GM23338 (cell line): ENCODE data around the gene AGFG1. TPM values are rescaled to one million over a fixed set of nuclear protein-coding genes. Genes with fewer than 3 reads are reported as not detected.

Source experiments
- ATAC-seq: fragments of 200-7000 bp; cut with Tn5 transposase; 3 replicates; pipeline ENCODE4 v1.9.1; 2020
- DNase-seq: peaks from one replicate; pipeline ENCODE4 v3.0.0-alpha.2; 2015; ENCODE audit warnings: low spot score
- H2AFZ ChIP-seq: fragments of 200-600 bp; sonication (generic); 2 replicates; pipeline ENCODE4 v1.8.0; 2016; ENCODE audit warnings: antibody characterized with exemption, mild to moderate bottlenecking, moderate library complexity
- H3F3A ChIP-seq: fragments of 200-600 bp; sonication (generic); replicated peaks from 2 replicates; pipeline ENCODE4 v1.8.0; 2017; ENCODE audit warnings: antibody characterized with exemption, mixed run types, low read depth
- H3K27ac ChIP-seq: fragments of 200-600 bp; sonication (generic); 2 replicates; pipeline ENCODE4 v1.6.1; 2016; ENCODE audit warnings: low read depth
- H3K27me3 ChIP-seq: fragments of 200-600 bp; sonication (generic); 2 replicates; pipeline ENCODE4 v1.8.0; 2016; ENCODE audit warnings: mild to moderate bottlenecking, mixed run types, moderate library complexity; ENCODE audit not compliant: insufficient read depth
- H3K36me3 ChIP-seq: fragments of 200-600 bp; sonication (generic); 2 replicates; pipeline ENCODE4 v1.8.0; 2016; ENCODE audit warnings: mild to moderate bottlenecking; ENCODE audit not compliant: insufficient read depth
- H3K4me1 ChIP-seq: fragments of 200-600 bp; sonication (generic); 2 replicates; pipeline ENCODE4 v1.8.0; 2016; ENCODE audit warnings: mild to moderate bottlenecking, moderate library complexity; ENCODE audit not compliant: insufficient read depth
- H3K4me2 ChIP-seq: fragments of 200-600 bp; sonication (generic); 2 replicates; pipeline ENCODE4 v1.7.1; 2017; ENCODE audit warnings: mixed run types
- H3K4me3 ChIP-seq: fragments of 200-600 bp; sonication (generic); 2 replicates; pipeline ENCODE4 v1.6.1; 2016; ENCODE audit warnings: mixed run types
- H3K79me2 ChIP-seq: fragments of 200-600 bp; sonication (generic); replicated peaks from 2 replicates; pipeline ENCODE4 v1.8.0; 2017; ENCODE audit warnings: mild to moderate bottlenecking; ENCODE audit not compliant: insufficient read depth
- H3K9me2 ChIP-seq: fragments of 200-600 bp; sonication (generic); 2 replicates; pipeline ENCODE4 v1.8.0; 2017; ENCODE audit not compliant: insufficient read depth
- H4K20me1 ChIP-seq: fragments of 200-600 bp; sonication (generic); replicated peaks from 2 replicates; pipeline ENCODE4 v1.8.0; 2017; ENCODE audit warnings: mild to moderate bottlenecking; ENCODE audit not compliant: insufficient read depth
- H3K27ac Mint-ChIP-seq: 2 replicates; pipeline ENCODE4 v1.8.0; 2020; ENCODE audit warnings: inconsistent platforms, mild to moderate bottlenecking, moderate library complexity, mixed read lengths
- H3K27me3 Mint-ChIP-seq: 3 replicates; pipeline ENCODE4 v1.8.0; 2022; ENCODE audit warnings: low read depth, mild to moderate bottlenecking, moderate library complexity, mixed read lengths, inconsistent platforms; ENCODE audit not compliant: insufficient read depth, poor library complexity
- H3K36me3 Mint-ChIP-seq: 3 replicates; pipeline ENCODE4 v1.8.0; 2021; ENCODE audit warnings: low read depth, mild to moderate bottlenecking, inconsistent platforms, moderate library complexity, mixed read lengths
- H3K4me1 Mint-ChIP-seq: 3 replicates; pipeline ENCODE4 v1.8.0; 2020; ENCODE audit warnings: mild to moderate bottlenecking, inconsistent platforms, mixed read lengths
- H3K4me3 Mint-ChIP-seq: 3 replicates; pipeline ENCODE4 v1.8.0; 2021; ENCODE audit warnings: moderate library complexity, mild to moderate bottlenecking, inconsistent platforms, mixed read lengths
- H3K9me3 Mint-ChIP-seq: 3 replicates; pipeline ENCODE4 v1.8.0; 2020; ENCODE audit warnings: moderate library complexity, mild to moderate bottlenecking, inconsistent platforms, mixed read lengths
- CREB1 ChIP-seq: fragments of 250-450 bp; sonication (Bioruptor Pico); IDR thresholded peaks from 2 replicates; pipeline ENCODE4 v1.5.0; 2020; ENCODE audit warnings: low read depth, mild to moderate bottlenecking, moderate library complexity
- CTCF ChIP-seq, 2 experiments: fragments of 200-600 bp in 1 of 2; sonication (generic) in 1 of 2; conservative IDR thresholded peaks; 2 replicates each; pipeline versions ENCODE4 v1.5.1 to v1.6.1; 2016 to 2017; ENCODE audit warnings: antibody characterized with exemption in 2 of 2, low read depth in 2 of 2, mild to moderate bottlenecking in 2 of 2, moderate library complexity in 1 of 2
- ETS1 ChIP-seq: IDR thresholded peaks from 2 replicates; pipeline ENCODE4 v1.6.1; 2016; ENCODE audit warnings: antibody characterized with exemption
- EZH2 ChIP-seq: fragments of 200-600 bp; sonication (generic); IDR thresholded peaks from one replicate; pipeline ENCODE4 v1.8.0; 2017; ENCODE audit warnings: antibody characterized with exemption, mild to moderate bottlenecking, low read depth; ENCODE audit not compliant: unreplicated experiment
- EZH2phosphoT487 ChIP-seq: fragments of 200-600 bp; sonication (generic); IDR thresholded peaks from one replicate; pipeline ENCODE4 v1.8.1; 2018; ENCODE audit warnings: antibody characterized with exemption; ENCODE audit not compliant: unreplicated experiment
- JUNB ChIP-seq: IDR thresholded peaks from one replicate; pipeline ENCODE4 v1.6.1; 2016; ENCODE audit warnings: antibody characterized with exemption; ENCODE audit not compliant: unreplicated experiment
- NANOG ChIP-seq: IDR thresholded peaks from 2 replicates; pipeline ENCODE4 v1.6.1; 2016; ENCODE audit warnings: antibody characterized with exemption, borderline replicate concordance
- POLR2AphosphoS5 ChIP-seq: IDR thresholded peaks from 2 replicates; pipeline ENCODE4 v1.6.1; 2016; ENCODE audit warnings: antibody characterized with exemption, low read depth
- REST ChIP-seq: IDR thresholded peaks from one replicate; pipeline ENCODE4 v1.6.1; 2018; ENCODE audit warnings: antibody characterized with exemption; ENCODE audit not compliant: unreplicated experiment
- STAT1 ChIP-seq: IDR thresholded peaks from one replicate; pipeline ENCODE4 v1.6.1; 2016; ENCODE audit warnings: antibody characterized with exemption; ENCODE audit not compliant: unreplicated experiment
- ZNF114 ChIP-seq: fragments of 250-450 bp; sonication (Bioruptor Pico); IDR thresholded peaks from 2 replicates; pipeline ENCODE4 v1.5.0; 2020; ENCODE audit warnings: mild to moderate bottlenecking, moderate library complexity
- ZNF331 ChIP-seq: fragments of 250-450 bp; sonication (Bioruptor Pico); IDR thresholded peaks from 2 replicates; pipeline ENCODE4 v1.5.0; 2020; ENCODE audit warnings: low read depth, mild to moderate bottlenecking, moderate library complexity
- ZNF462 ChIP-seq: fragments of 250-450 bp; sonication (Bioruptor Pico); IDR thresholded peaks from 2 replicates; pipeline ENCODE4 v1.5.0; 2020; ENCODE audit warnings: mild to moderate bottlenecking, moderate library complexity
- polyA plus RNA-seq: library from polyadenylated mRNA; unstranded; fragments of >200 nt; fragmentation: Nextera tagmentation; extraction: Ambion mirVana; gene quantifications from 2 replicates; pipeline ENCODE4 v1.2.1, GENCODE V29; 2016
- total RNA-seq: library from RNA; depleted of rRNA; stranded (reverse); fragments of >200 nt; shearing (Covaris generic); gene quantifications from 2 replicates; pipeline ENCODE4 v1.2.3, GENCODE V29; 2014

The AGFG1 gene
- total and polyA plus RNA-seq, 2 experiments from 2014 or later = 14.5 to 113 TPM

- Histone ChIP-seq H4K20me1 (no peaks in the 10 kb centered on the region), H3K4me3 (no peak overlapping the region), H3K4me2 (no peak overlapping the region), H3F3A (no peaks in the 10 kb centered on the region), H2AFZ (no peak overlapping the region), H3K4me1 (peaks cover 9% of the 10 kb centered on the region; the same call in 1 of the 2 replicates), H3K79me2 (no peaks in the 10 kb centered on the region), H3K36me3 (no peaks in the 10 kb centered on the region), H3K27me3 (no peaks in the 10 kb centered on the region), H3K9me2 (no peaks in the 10 kb centered on the region), H3K27ac (no peak overlapping the region)
- DNase-seq = no peak
- H3K27ac Mint-ChIP-seq = no peak overlapping the region
- no peak for ATAC-seq
- H3K27me3 Mint-ChIP-seq = peaks cover 5% of the 10 kb centered on the region
- no peaks in the 10 kb centered on the region for H3K36me3 Mint-ChIP-seq
- no peaks in the 10 kb centered on the region; the same call in 2 of the 3 replicates for H3K9me3 Mint-ChIP-seq
- no peak overlapping the region for H3K4me3 Mint-ChIP-seq
- TF ChIP-seq EZH2 (no peak), CREB1 (CRISPR knock-in tag) (no peak), ZNF114 (CRISPR knock-in tag) (no peak), STAT1 (no peak), CTCF (conservative IDR thresholded peaks at IDR 0.05; ENCODE audit: low read depth in 2 of 2) (no peak), REST (no peak), JUNB (no peak), ETS1 (no peak), ZNF331 (CRISPR knock-in tag) (no peak), POLR2AphosphoS5 (no peak), NANOG (no peak), EZH2phosphoT487 (no peak), ZNF462 (no peak)
- H3K4me1 Mint-ChIP-seq = peaks cover 13% of the 10 kb centered on the region
Measured at GRCh38 chr2:227451655-227451992, 20.3 kb upstream of the AGFG1 start.
